Measurements from ENCODE around the gene RFPL2.
"Not testable (repeated sequence)": the region's sequence is repeated elsewhere in the genome, so short reads cannot be mapped to it uniquely, and the experiment has no call there.

Gene RFPL2

GRCh38 chr22:32205974-32206773, 1.3 kb upstream of the RFPL2 start:
- no peak for DNase-seq

- DNase-seq = no peak
These were observed 625 bp downstream of the RFPL2 start for GRCh38 chr22:32204040-32204855.

- DNase-seq = no peak
These were observed 1.5 kb downstream of the RFPL2 start for GRCh38 chr22:32203181-32204039.

- peak; percentile 41 to 81 (median 61) for DNase-seq
These were observed 2.2 kb downstream of the RFPL2 start for GRCh38 chr22:32202539-32203180.

GRCh38 chr22:32202161-32202538, 2.7 kb downstream of the RFPL2 start:
- DNase-seq = no peak

GRCh38 chr22:32200752-32201151, 4.1 kb downstream of the RFPL2 start:
- no peak for DNase-seq

- DNase-seq = no peak
These were observed 4.9 kb downstream of the RFPL2 start for GRCh38 chr22:32199961-32200360.

GRCh38 chr22:32199341-32199740, 5.5 kb downstream of the RFPL2 start:
- no peak for DNase-seq

GRCh38 chr22:32197553-32198226, 7.2 kb downstream of the RFPL2 start:
- not testable (repeated sequence) for DNase-seq

GRCh38 chr22:32195900-32196299, 9.0 kb downstream of the RFPL2 start:
- DNase-seq = not testable (repeated sequence)

GRCh38 chr22:32193346-32193745, 11.5 kb downstream of the RFPL2 start:
- not testable (repeated sequence) for DNase-seq

- DNase-seq = not testable (repeated sequence)
These were observed 13.9 kb downstream of the RFPL2 start for GRCh38 chr22:32191021-32191420.

GRCh38 chr22:32185821-32186220, 19.1 kb downstream of the RFPL2 start:
- DNase-seq = no peak

GRCh38 chr22:32183625-32184024, 21.2 kb downstream of the RFPL2 start:
- DNase-seq = no peak

GRCh38 chr22:32181043-32181442, 23.8 kb downstream of the RFPL2 start:
- no peak for DNase-seq

GRCh38 chr22:32177221-32177765, 27.6 kb downstream of the RFPL2 start:
- no peak for DNase-seq

- peak in 2 of 3 experiments; percentile 56 to 61 for DNase-seq
These were observed 28.9 kb downstream of the RFPL2 start for GRCh38 chr22:32175683-32176644.

GRCh38 chr22:32175115-32175514, 29.8 kb downstream of the RFPL2 start:
- DNase-seq = no peak

- DNase-seq = no peak
These were observed 39.2 kb downstream of the RFPL2 start for GRCh38 chr22:32165681-32166080.

Data from NCI-H1417 (cell line).